Erythroblast (primary cell): Measurements from ENCODE around the gene SEZ6L2.

Experiments
- DNase-seq, 2 experiments: peaks; one replicate each; lab custom pipeline; 2025; lab: John Stamatoyannopoulos, UW
- GATA1 ChIP-seq: IDR thresholded peaks from 2 replicates; pipeline ENCODE4 v1.6.1; 2011; ENCODE audit warnings: low read depth, mild to moderate bottlenecking, control low read depth, low read length, moderate library complexity
- POLR2A ChIP-seq: IDR thresholded peaks from 2 replicates; pipeline ENCODE4 v1.6.1; 2011; ENCODE audit warnings: mild to moderate bottlenecking, low read length

The SEZ6L2 gene

GRCh38 chr16:29825145-29826044 lies 74.0 kb downstream of the SEZ6L2 start:
- DNase-seq, result no peak
- TF ChIP-seq POLR2A (no peak), GATA1 (no peak)

- no peak for TF ChIP-seq POLR2A
- no peak for TF ChIP-seq GATA1
- DNase-seq, result no peak
Observed at GRCh38 chr16:29824589-29825144, 74.7 kb downstream of the SEZ6L2 start.

- no peak for DNase-seq
- TF ChIP-seq GATA1 (no peak), POLR2A (no peak)
Observed at GRCh38 chr16:29821643-29822115, 77.7 kb downstream of the SEZ6L2 start.
